ENCODE data around the gene RAB3C.

- no peak for TF ChIP-seq CTCF (conservative IDR thresholded peaks at IDR 0.05 in 1 of 2, IDR thresholded peaks at IDR 0.05 in 1 of 2; ENCODE audit: low read depth in 1 of 2, low read length in 2 of 2)
- no peak for TF ChIP-seq EZH2 (IDR thresholded peaks at IDR 0.05; ENCODE audit: low read length, missing control alignments)
These were observed 242.6 kb downstream of the RAB3C start for GRCh38 chr5:58825441-58825840.
